ENCODE data around the gene ADAM12. TPM values are rescaled to one million over a fixed set of nuclear protein-coding genes. Genes with fewer than 3 reads are reported as not detected.

ADAM12 gene
- total RNA-seq, 1 donor from 2014 or later = 100 TPM

DNA sequence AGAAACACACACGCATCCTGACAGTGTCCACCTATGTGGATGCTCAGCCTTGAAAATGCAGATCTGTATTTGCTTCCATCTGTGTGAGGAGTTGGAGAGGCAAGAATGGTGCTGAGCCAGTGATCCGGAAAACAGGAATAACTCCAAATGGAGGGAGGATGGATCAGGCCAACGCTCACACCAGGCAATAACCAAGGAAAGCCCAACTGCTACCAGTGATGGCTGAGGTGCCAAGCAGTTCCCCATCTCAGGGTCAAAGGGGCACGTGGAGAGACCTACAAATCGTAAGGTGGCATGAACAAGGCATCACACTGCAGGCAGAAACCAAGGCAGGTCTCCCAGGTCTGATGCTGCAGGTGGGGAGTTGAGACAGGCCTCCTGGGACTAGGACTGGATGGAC lies 153.6 kb downstream of the ADAM12 start:
- H2AFZ ChIP-seq (ENCODE audit: low read depth, low read length) = no peak overlapping the region
- Mint-ChIP-seq H3K27me3 (ENCODE audit: low read depth, unreplicated experiment) (no peaks in the 10 kb centered on the region), H3K9me3 (ENCODE audit: unreplicated experiment) (peaks cover 1% of the 10 kb centered on the region), H3K4me1 (ENCODE audit: low read depth, unreplicated experiment) (peaks cover 3% of the 10 kb centered on the region), H3K36me3 (ENCODE audit: low read depth, unreplicated experiment) (peaks cover 16% of the 10 kb centered on the region), H3K27ac (ENCODE audit: unreplicated experiment) (peak overlapping the region; percentile 6), H3K4me3 (ENCODE audit: unreplicated experiment) (no peak overlapping the region)
- no peak for TF ChIP-seq EZH2 (IDR thresholded peaks at IDR 0.05; ENCODE audit: insufficient read depth, low read length)
- TF ChIP-seq, protein P1, sequence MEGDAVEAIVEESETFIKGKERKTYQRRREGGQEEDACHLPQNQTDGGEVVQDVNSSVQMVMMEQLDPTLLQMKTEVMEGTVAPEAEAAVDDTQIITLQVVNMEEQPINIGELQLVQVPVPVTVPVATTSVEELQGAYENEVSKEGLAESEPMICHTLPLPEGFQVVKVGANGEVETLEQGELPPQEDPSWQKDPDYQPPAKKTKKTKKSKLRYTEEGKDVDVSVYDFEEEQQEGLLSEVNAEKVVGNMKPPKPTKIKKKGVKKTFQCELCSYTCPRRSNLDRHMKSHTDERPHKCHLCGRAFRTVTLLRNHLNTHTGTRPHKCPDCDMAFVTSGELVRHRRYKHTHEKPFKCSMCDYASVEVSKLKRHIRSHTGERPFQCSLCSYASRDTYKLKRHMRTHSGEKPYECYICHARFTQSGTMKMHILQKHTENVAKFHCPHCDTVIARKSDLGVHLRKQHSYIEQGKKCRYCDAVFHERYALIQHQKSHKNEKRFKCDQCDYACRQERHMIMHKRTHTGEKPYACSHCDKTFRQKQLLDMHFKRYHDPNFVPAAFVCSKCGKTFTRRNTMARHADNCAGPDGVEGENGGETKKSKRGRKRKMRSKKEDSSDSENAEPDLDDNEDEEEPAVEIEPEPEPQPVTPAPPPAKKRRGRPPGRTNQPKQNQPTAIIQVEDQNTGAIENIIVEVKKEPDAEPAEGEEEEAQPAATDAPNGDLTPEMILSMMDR (IDR thresholded peaks at IDR 0.05; ENCODE audit: insufficient read depth, low read depth, low read length) = no peak
- no peak overlapping the region for H3K4me2 ChIP-seq (ENCODE audit: low read length)
- H3K9me3 ChIP-seq (ENCODE audit: insufficient read depth, low read depth, low read length) = no peaks in the 10 kb centered on the region
- peaks cover 3% of the 10 kb centered on the region for H3K36me3 ChIP-seq (ENCODE audit: insufficient read depth, low read length)
- FAIRE-seq (no peak), DNase-seq (ENCODE audit: low read depth) (no peak)
- H3K27ac ChIP-seq (ENCODE audit: low read depth, low read length) = no peak overlapping the region
- no peaks in the 10 kb centered on the region for H4K20me1 ChIP-seq (ENCODE audit: insufficient read depth, low read length)
- no peak overlapping the region for H3K9ac ChIP-seq (ENCODE audit: low read length)
- H3K79me2 ChIP-seq (ENCODE audit: insufficient read depth, low read length) = peaks cover 79% of the 10 kb centered on the region
- H3K4me1 ChIP-seq (ENCODE audit: insufficient read depth, low read length) = peaks cover 5% of the 10 kb centered on the region
- H3K27me3 ChIP-seq (ENCODE audit: insufficient read depth, low read length) = no peaks in the 10 kb centered on the region
- H3K4me3 ChIP-seq (ENCODE audit: insufficient read depth, low read depth, low read length) = no peak overlapping the region

DNA sequence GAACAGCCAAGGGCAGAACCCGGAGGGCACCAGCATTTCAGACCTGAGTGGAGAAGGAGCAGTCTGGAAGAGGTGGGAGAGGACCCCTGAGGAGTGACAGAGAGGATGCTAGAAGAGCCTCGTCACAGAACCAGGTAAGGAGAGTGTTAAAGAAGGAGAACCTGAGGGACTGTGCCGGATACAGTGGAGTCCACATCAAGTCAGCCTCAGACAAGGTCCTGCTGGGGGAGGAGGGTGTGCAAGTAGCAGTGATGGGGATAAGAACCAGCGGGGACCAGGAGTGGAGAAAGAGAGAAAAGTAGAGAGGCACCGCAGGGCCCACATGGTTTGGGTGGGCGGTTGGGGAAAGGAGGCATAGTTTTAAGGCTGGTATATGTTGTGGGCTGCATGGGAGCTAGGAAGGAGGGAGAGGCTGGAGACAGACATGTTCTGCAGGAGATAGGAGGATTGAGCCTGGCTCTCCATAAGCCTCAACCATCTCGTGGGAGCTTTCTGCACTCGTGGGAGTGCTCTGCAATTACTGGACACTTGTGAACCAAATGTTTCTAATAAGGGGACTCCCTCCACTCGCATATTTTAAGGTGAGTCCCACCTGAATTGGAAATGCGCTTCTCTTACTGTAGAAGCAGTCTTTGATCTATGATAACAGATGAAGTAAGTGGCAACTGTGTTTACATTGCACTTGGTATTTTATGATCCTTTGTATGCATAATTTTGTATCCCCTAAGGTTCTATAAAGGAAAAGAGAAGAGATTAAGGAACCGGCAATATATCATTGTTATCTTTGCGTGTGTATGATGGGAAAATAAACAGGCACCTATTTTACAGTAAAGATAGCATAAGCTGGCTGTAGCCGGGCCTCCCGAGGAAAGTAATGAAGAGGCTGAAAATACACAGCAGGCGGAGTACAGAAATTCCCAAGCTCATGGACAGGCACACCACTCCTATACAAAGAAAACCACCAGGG lies 154.8 kb downstream of the ADAM12 start:
- Histone ChIP-seq H3K4me3 (ENCODE audit: insufficient read depth, low read depth, low read length) (no peak overlapping the region), H3K9me3 (ENCODE audit: insufficient read depth, low read depth, low read length) (no peaks in the 10 kb centered on the region), H3K36me3 (ENCODE audit: insufficient read depth, low read length) (peaks cover 3% of the 10 kb centered on the region), H3K27me3 (ENCODE audit: insufficient read depth, low read length) (no peaks in the 10 kb centered on the region), H2AFZ (ENCODE audit: low read depth, low read length) (no peak overlapping the region), H3K79me2 (ENCODE audit: insufficient read depth, low read length) (peaks cover 74% of the 10 kb centered on the region), H3K9ac (ENCODE audit: low read length) (no peak overlapping the region), H3K27ac (ENCODE audit: low read depth, low read length) (no peak overlapping the region), H4K20me1 (ENCODE audit: insufficient read depth, low read length) (no peaks in the 10 kb centered on the region), H3K4me1 (ENCODE audit: insufficient read depth, low read length) (peaks cover 9% of the 10 kb centered on the region), H3K4me2 (ENCODE audit: low read length) (no peak overlapping the region)
- TF ChIP-seq, protein P1 (IDR thresholded peaks at IDR 0.05; ENCODE audit: insufficient read depth, low read depth, low read length) = no peak
- TF ChIP-seq EZH2 (IDR thresholded peaks at IDR 0.05; ENCODE audit: insufficient read depth, low read length) = no peak
- no peak for FAIRE-seq
- H3K36me3 Mint-ChIP-seq (ENCODE audit: low read depth, unreplicated experiment) = peaks cover 14% of the 10 kb centered on the region
- H3K9me3 Mint-ChIP-seq (ENCODE audit: unreplicated experiment) = peaks cover 1% of the 10 kb centered on the region
- no peak overlapping the region for H3K4me3 Mint-ChIP-seq (ENCODE audit: unreplicated experiment)
- no peaks in the 10 kb centered on the region for H3K27me3 Mint-ChIP-seq (ENCODE audit: low read depth, unreplicated experiment)
- H3K27ac Mint-ChIP-seq (ENCODE audit: unreplicated experiment) = no peak overlapping the region
- peaks cover 9% of the 10 kb centered on the region for H3K4me1 Mint-ChIP-seq (ENCODE audit: low read depth, unreplicated experiment)
- no peak for DNase-seq (ENCODE audit: low read depth)

DNA sequence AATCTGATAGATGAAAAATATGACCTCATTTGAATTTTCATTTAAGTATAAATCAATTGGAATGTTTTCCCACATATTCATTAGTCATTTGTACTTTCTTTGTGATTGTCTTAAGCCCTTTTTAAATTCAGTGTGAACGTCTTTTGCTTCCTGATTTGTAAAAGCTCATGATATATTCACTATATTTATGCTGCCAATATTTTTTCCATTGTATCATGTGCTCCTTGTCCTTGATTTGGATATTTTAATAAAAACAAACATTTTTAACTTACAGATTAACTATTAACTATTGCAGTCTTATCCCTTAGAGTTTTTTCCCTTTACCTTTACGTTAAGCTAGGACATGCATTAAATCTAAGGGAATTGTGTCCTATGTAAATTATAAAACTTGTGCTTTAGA lies 157.7 kb downstream of the ADAM12 start:
- Mint-ChIP-seq H3K27ac (ENCODE audit: unreplicated experiment) (no peak overlapping the region), H3K4me3 (ENCODE audit: unreplicated experiment) (no peak overlapping the region), H3K27me3 (ENCODE audit: low read depth, unreplicated experiment) (no peaks in the 10 kb centered on the region), H3K9me3 (ENCODE audit: unreplicated experiment) (peaks cover 1% of the 10 kb centered on the region), H3K4me1 (ENCODE audit: low read depth, unreplicated experiment) (peaks cover 11% of the 10 kb centered on the region), H3K36me3 (ENCODE audit: low read depth, unreplicated experiment) (peaks cover 14% of the 10 kb centered on the region)
- H3K27ac ChIP-seq (ENCODE audit: low read depth, low read length) = no peak overlapping the region
- FAIRE-seq (no peak), DNase-seq (ENCODE audit: low read depth) (no peak)
- H2AFZ ChIP-seq (ENCODE audit: low read depth, low read length) = no peak overlapping the region
- no peak overlapping the region for H3K9ac ChIP-seq (ENCODE audit: low read length)
- peaks cover 3% of the 10 kb centered on the region for H3K36me3 ChIP-seq (ENCODE audit: insufficient read depth, low read length)
- no peaks in the 10 kb centered on the region for H3K27me3 ChIP-seq (ENCODE audit: insufficient read depth, low read length)
- peaks cover 23% of the 10 kb centered on the region for H3K4me1 ChIP-seq (ENCODE audit: insufficient read depth, low read length)
- no peaks in the 10 kb centered on the region for H3K9me3 ChIP-seq (ENCODE audit: insufficient read depth, low read depth, low read length)
- peaks cover 76% of the 10 kb centered on the region for H3K79me2 ChIP-seq (ENCODE audit: insufficient read depth, low read length)
- no peaks in the 10 kb centered on the region for H4K20me1 ChIP-seq (ENCODE audit: insufficient read depth, low read length)
- no peak overlapping the region for H3K4me2 ChIP-seq (ENCODE audit: low read length)
- TF ChIP-seq, protein P1 (IDR thresholded peaks at IDR 0.05; ENCODE audit: insufficient read depth, low read depth, low read length) = no peak
- no peak for TF ChIP-seq EZH2 (IDR thresholded peaks at IDR 0.05; ENCODE audit: insufficient read depth, low read length)
- no peak overlapping the region for H3K4me3 ChIP-seq (ENCODE audit: insufficient read depth, low read depth, low read length)

All from astrocyte (in vitro differentiated cells and primary cell).